HepG2 (cell line): ENCODE measurements around the gene DDAH2. TPM values are rescaled to one million over a fixed set of nuclear protein-coding genes. Genes with fewer than 3 reads are reported as not detected.

ENCODE experiments used
- HNRNPL ChIP-seq: fragments of 200-400 bp; formaldehyde crosslinking; IDR thresholded peaks from 2 replicates; pipeline ENCODE4 v1.6.1; 2017; ENCODE audit warnings: mild to moderate bottlenecking, low read depth, low read length
- JUN ChIP-seq: sonication (generic); formaldehyde crosslinking; IDR thresholded peaks from 2 replicates; pipeline ENCODE4 v1.4.0; 2020; ENCODE audit warnings: mild to moderate bottlenecking, missing genetic modification reagents
- KDM3A ChIP-seq: IDR thresholded peaks from 2 replicates; pipeline ENCODE4 v1.6.1; 2018; ENCODE audit warnings: low read depth, missing compliant biosample characterization
- MIER3 ChIP-seq: IDR thresholded peaks from 2 replicates; pipeline ENCODE4 v1.6.1; 2016; ENCODE audit warnings: missing compliant biosample characterization, borderline replicate concordance
- PRMT3 ChIP-seq: sonication (generic); formaldehyde crosslinking; IDR thresholded peaks from 2 replicates; pipeline ENCODE4 v1.8.1; 2022; ENCODE audit warnings: low read depth, mild to moderate bottlenecking, moderate library complexity, missing genetic modification reagents, borderline replicate concordance
- RARA ChIP-seq: IDR thresholded peaks from 2 replicates; pipeline ENCODE4 v1.6.1; 2016; ENCODE audit warnings: missing genetic modification reagents, missing compliant biosample characterization
- SP4 ChIP-seq: sonication (generic); formaldehyde crosslinking; IDR thresholded peaks from 2 replicates; pipeline ENCODE4 v1.8.1; 2023; ENCODE audit warnings: mild to moderate bottlenecking, missing genetic modification reagents
- ZMYM2 ChIP-seq: sonication (generic); formaldehyde crosslinking; IDR thresholded peaks from 2 replicates; pipeline ENCODE4 v1.8.0; 2022; ENCODE audit warnings: mild to moderate bottlenecking, missing genetic modification reagents
- ZNF629 ChIP-seq: sonication (generic); formaldehyde crosslinking; conservative IDR thresholded peaks from 2 replicates; pipeline ENCODE4 v1.5.0; 2020; ENCODE audit warnings: missing genetic modification reagents
- polyA plus RNA-seq, 8 experiments: library from polyadenylated mRNA; depleted of rRNA in 3 of 8; stranded (reverse) in 7 of 8; unstranded in 1 of 8; fragments of >200 nt; fragmentation: Illumina TruSeq in 4 of 8; extraction: Trizol in 4 of 8; gene quantifications; 2 replicates each; pipeline versions ENCODE4 v1.2.1 to v1.2.3, GENCODE V29; 2011 to 2016; ENCODE audit warnings: low read depth in 4 of 8, missing spikeins in 1 of 8, mixed read lengths in 1 of 8; ENCODE audit not compliant: insufficient read depth in 1 of 8
- total RNA-seq, 5 experiments: library from RNA; depleted of rRNA; stranded (reverse); fragments of >200 nt; fragmentation: Illumina TruSeq; extraction: Trizol; gene quantifications; 2 replicates each; pipeline ENCODE4 v1.2.3, GENCODE V29; 2016; ENCODE audit warnings: low read depth in 1 of 5
- TF ChIP-seq, protein P1 (sequence below), 2 experiments: sonication (generic) in 1 of 2; formaldehyde crosslinking in 1 of 2; IDR thresholded peaks; 2 replicates each; pipeline versions ENCODE4 v1.4.0 to v1.6.1; 2018 to 2020; ENCODE audit warnings: missing genetic modification reagents in 2 of 2, borderline replicate concordance in 1 of 2, low read depth in 1 of 2, mild to moderate bottlenecking in 1 of 2, missing biosample characterization in 1 of 2
- TF ChIP-seq, protein P2 (sequence below): IDR thresholded peaks from 2 replicates; pipeline ENCODE4 v1.6.1; 2016; ENCODE audit warnings: mild to moderate bottlenecking
- TF ChIP-seq, protein P3 (sequence below): sonication (generic); formaldehyde crosslinking; IDR thresholded peaks from 2 replicates; pipeline ENCODE4 v1.9.0; 2021; ENCODE audit warnings: missing genetic modification reagents, mild to moderate bottlenecking, borderline replicate concordance
- TF ChIP-seq, protein P4 (sequence below): sonication (generic); formaldehyde crosslinking; IDR thresholded peaks from 2 replicates; pipeline ENCODE4 v1.9.0; 2021; ENCODE audit warnings: missing genetic modification reagents, borderline replicate concordance
- TF ChIP-seq, protein P5 (sequence below): sonication (generic); formaldehyde crosslinking; IDR thresholded peaks from 2 replicates; pipeline ENCODE4 v1.4.0; 2020; ENCODE audit warnings: missing genetic modification reagents, mild to moderate bottlenecking, borderline replicate concordance
- TF ChIP-seq, protein P6 (sequence below): sonication (generic); formaldehyde crosslinking; IDR thresholded peaks from 2 replicates; pipeline ENCODE4 v1.4.0; 2020; ENCODE audit warnings: missing genetic modification reagents, borderline replicate concordance

Gene DDAH2
- total and polyA plus RNA-seq, 2 of the 13 experiments (the other 11 are each of a cell fraction or from before 2014, with no cell fraction given) = 16.4 to 21.1 TPM

DNA sequence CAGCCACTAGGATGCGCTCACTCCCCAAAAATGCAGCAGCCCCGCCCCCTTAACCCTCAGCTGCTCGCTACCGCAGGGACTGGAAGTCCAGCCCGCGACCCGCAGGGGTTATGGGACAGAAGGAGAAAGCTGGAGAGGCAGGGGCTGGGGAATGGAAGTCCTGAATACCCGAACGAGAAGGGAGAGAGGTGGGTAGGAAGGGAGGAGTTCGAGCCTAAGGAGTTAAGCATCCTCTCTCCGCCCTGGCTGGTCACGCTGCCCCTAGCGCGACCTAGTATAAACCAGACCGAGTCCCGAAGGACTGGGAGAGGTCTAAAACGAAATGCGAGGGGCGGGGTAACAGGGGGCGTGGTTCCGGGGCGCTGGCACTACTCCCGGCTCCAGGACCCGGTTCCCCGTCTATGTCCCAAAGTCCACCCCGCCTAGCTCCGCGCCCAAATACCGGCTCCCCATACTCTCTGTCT lies 448 bp upstream of the DDAH2 start (continued):
- TF ChIP-seq, protein P1, sequence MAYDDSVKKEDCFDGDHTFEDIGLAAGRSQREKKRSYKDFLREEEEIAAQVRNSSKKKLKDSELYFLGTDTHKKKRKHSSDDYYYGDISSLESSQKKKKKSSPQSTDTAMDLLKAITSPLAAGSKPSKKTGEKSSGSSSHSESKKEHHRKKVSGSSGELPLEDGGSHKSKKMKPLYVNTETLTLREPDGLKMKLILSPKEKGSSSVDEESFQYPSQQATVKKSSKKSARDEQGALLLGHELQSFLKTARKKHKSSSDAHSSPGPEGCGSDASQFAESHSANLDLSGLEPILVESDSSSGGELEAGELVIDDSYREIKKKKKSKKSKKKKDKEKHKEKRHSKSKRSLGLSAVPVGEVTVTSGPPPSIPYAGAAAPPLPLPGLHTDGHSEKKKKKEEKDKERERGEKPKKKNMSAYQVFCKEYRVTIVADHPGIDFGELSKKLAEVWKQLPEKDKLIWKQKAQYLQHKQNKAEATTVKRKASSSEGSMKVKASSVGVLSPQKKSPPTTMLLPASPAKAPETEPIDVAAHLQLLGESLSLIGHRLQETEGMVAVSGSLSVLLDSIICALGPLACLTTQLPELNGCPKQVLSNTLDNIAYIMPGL (CRISPR knock-in tag; IDR thresholded peaks at IDR 0.05; ENCODE audit: borderline replicate concordance in 1 of 2, low read depth in 1 of 2) = peak; percentile 89 to 97
- no peak for TF ChIP-seq HNRNPL
- peak; percentile 93 for TF ChIP-seq KDM3A (CRISPR knock-in tag)
- TF ChIP-seq, protein P2, sequence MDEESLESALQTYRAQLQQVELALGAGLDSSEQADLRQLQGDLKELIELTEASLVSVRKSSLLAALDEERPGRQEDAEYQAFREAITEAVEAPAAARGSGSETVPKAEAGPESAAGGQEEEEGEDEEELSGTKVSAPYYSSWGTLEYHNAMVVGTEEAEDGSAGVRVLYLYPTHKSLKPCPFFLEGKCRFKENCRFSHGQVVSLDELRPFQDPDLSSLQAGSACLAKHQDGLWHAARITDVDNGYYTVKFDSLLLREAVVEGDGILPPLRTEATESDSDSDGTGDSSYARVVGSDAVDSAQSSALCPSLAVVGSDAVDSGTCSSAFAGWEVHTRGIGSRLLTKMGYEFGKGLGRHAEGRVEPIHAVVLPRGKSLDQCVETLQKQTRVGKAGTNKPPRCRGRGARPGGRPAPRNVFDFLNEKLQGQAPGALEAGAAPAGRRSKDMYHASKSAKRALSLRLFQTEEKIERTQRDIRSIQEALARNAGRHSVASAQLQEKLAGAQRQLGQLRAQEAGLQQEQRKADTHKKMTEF (CRISPR knock-in tag) = peak; percentile 73
- TF ChIP-seq, protein P3, sequence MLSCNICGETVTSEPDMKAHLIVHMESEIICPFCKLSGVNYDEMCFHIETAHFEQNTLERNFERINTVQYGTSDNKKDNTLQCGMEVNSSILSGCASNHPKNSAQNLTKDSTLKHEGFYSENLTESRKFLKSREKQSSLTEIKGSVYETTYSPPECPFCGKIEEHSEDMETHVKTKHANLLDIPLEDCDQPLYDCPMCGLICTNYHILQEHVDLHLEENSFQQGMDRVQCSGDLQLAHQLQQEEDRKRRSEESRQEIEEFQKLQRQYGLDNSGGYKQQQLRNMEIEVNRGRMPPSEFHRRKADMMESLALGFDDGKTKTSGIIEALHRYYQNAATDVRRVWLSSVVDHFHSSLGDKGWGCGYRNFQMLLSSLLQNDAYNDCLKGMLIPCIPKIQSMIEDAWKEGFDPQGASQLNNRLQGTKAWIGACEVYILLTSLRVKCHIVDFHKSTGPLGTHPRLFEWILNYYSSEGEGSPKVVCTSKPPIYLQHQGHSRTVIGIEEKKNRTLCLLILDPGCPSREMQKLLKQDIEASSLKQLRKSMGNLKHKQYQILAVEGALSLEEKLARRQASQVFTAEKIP (CRISPR knock-in tag) = no peak
- 0 out of 2 replicates have a peak, but pooled peaks have one; percentile 24 for TF ChIP-seq JUN (CRISPR knock-in tag)
- no peak for TF ChIP-seq PRMT3 (CRISPR knock-in tag)
- TF ChIP-seq, protein P4, sequence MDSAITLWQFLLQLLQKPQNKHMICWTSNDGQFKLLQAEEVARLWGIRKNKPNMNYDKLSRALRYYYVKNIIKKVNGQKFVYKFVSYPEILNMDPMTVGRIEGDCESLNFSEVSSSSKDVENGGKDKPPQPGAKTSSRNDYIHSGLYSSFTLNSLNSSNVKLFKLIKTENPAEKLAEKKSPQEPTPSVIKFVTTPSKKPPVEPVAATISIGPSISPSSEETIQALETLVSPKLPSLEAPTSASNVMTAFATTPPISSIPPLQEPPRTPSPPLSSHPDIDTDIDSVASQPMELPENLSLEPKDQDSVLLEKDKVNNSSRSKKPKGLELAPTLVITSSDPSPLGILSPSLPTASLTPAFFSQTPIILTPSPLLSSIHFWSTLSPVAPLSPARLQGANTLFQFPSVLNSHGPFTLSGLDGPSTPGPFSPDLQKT (CRISPR knock-in tag) = no peak
- peak; percentile 81 for TF ChIP-seq MIER3 (CRISPR knock-in tag)
- peak; percentile 18; the same call in 1 of the 2 replicates for TF ChIP-seq ZNF629 (CRISPR knock-in tag)
- TF ChIP-seq, protein P5, sequence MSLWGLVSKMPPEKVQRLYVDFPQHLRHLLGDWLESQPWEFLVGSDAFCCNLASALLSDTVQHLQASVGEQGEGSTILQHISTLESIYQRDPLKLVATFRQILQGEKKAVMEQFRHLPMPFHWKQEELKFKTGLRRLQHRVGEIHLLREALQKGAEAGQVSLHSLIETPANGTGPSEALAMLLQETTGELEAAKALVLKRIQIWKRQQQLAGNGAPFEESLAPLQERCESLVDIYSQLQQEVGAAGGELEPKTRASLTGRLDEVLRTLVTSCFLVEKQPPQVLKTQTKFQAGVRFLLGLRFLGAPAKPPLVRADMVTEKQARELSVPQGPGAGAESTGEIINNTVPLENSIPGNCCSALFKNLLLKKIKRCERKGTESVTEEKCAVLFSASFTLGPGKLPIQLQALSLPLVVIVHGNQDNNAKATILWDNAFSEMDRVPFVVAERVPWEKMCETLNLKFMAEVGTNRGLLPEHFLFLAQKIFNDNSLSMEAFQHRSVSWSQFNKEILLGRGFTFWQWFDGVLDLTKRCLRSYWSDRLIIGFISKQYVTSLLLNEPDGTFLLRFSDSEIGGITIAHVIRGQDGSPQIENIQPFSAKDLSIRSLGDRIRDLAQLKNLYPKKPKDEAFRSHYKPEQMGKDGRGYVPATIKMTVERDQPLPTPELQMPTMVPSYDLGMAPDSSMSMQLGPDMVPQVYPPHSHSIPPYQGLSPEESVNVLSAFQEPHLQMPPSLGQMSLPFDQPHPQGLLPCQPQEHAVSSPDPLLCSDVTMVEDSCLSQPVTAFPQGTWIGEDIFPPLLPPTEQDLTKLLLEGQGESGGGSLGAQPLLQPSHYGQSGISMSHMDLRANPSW = peak; percentile 26; the same call in 1 of the 2 replicates
- TF ChIP-seq SP4 (CRISPR knock-in tag) = peak; percentile 80
- TF ChIP-seq ZMYM2 (CRISPR knock-in tag) = peak; percentile 68; the same call in 1 of the 2 replicates
- TF ChIP-seq, protein P6, sequence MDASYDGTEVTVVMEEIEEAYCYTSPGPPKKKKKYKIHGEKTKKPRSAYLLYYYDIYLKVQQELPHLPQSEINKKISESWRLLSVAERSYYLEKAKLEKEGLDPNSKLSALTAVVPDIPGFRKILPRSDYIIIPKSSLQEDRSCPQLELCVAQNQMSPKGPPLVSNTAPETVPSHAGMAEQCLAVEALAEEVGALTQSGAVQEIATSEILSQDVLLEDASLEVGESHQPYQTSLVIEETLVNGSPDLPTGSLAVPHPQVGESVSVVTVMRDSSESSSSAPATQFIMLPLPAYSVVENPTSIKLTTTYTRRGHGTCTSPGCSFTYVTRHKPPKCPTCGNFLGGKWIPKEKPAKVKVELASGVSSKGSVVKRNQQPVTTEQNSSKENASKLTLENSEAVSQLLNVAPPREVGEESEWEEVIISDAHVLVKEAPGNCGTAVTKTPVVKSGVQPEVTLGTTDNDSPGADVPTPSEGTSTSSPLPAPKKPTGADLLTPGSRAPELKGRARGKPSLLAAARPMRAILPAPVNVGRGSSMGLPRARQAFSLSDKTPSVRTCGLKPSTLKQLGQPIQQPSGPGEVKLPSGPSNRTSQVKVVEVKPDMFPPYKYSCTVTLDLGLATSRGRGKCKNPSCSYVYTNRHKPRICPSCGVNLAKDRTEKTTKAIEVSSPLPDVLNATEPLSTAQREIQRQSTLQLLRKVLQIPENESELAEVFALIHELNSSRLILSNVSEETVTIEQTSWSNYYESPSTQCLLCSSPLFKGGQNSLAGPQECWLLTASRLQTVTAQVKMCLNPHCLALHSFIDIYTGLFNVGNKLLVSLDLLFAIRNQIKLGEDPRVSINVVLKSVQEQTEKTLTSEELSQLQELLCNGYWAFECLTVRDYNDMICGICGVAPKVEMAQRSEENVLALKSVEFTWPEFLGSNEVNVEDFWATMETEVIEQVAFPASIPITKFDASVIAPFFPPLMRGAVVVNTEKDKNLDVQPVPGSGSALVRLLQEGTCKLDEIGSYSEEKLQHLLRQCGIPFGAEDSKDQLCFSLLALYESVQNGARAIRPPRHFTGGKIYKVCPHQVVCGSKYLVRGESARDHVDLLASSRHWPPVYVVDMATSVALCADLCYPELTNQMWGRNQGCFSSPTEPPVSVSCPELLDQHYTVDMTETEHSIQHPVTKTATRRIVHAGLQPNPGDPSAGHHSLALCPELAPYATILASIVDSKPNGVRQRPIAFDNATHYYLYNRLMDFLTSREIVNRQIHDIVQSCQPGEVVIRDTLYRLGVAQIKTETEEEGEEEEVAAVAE (CRISPR knock-in tag) = peak; percentile 64; the same call in 1 of the 2 replicates
- TF ChIP-seq RARA (CRISPR knock-in tag) = peak; percentile 7; the same call in 1 of the 2 replicates
